GM19035 (cell line): ENCODE results near the gene ARHGEF4.
"Not testable (repeated sequence)": the region's sequence is repeated elsewhere in the genome, so short reads cannot be mapped to it uniquely, and the experiment has no call there.

Source experiments
- ATAC-seq: cut with Tn5 transposase; IDR thresholded peaks from one replicate; pipeline ENCODE4 v1.9.1; 2021; ENCODE audit not compliant: unreplicated experiment

ARHGEF4 gene

DNA sequence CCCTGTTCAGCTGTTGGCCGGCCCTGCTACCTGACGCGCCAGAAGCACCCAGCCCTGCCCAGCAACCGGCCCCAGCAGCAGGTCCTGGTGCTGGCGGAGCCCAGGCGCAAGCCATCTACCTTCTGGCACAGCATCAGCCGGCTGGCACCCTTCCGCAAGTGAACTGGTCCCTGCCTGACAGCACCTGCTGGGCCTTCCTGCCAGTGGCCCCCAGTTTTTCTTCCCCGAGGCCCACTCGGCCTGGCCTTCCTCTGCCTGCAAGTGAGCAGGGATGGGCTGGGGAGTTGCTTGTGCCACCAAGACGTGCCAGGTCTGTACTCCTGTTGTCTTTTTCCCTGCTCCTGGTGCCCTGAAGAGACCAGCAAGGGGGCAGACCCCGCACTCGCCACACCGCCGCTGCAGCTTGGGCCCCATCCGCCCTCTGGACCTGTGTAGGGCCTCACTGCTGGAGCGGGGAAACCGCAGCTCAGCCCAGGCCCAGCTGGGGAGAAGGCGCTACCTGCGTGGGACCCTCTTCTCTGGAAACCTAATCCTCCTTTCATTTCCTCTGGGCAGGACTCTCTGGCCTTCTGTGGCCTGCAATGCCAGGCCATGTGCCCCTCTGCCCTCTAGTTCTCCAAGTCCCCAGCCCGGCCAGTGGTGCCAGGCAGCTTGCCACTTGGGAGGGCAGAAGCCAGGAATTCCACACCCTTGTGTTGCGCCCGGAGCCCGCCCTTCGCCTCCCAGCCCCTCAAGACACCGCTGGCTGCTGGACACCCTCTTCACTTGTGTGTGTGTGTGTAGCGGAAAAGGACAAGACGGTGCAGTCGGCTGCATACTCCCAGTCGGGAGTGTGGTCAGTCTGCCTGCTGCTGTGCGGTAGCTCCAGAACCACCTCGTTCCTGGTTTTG is 209.6 kb downstream of the ARHGEF4 start:
- no peak for ATAC-seq

GRCh38 chr2:131046918-131047652 is 210.4 kb downstream of the ARHGEF4 start:
- ATAC-seq, result no peak

GRCh38 chr2:131047920-131048560 is 211.3 kb downstream of the ARHGEF4 start:
- no peak for ATAC-seq

DNA sequence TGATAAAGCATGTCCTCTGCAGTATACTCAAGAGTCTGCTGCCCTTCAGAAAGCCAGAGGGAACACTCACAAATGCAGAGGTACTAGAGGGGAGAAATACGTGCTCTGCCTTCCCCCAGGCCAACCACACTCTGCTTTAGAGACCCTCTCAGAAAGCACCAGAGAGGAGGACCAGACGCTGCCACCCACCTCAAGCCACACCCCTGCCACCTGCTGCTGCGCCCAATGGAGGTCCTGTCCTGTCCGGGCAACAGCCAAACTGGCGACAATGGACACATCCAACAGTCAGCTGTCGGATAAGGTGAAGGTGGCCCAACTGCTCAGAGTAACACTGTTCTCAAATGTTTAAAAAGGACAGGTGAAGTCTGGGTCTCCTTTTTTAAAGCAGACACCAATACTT is 211.9 kb downstream of the ARHGEF4 start:
- ATAC-seq, result no peak

GRCh38 chr2:131049150-131049718 is 212.5 kb downstream of the ARHGEF4 start:
- no peak for ATAC-seq

DNA sequence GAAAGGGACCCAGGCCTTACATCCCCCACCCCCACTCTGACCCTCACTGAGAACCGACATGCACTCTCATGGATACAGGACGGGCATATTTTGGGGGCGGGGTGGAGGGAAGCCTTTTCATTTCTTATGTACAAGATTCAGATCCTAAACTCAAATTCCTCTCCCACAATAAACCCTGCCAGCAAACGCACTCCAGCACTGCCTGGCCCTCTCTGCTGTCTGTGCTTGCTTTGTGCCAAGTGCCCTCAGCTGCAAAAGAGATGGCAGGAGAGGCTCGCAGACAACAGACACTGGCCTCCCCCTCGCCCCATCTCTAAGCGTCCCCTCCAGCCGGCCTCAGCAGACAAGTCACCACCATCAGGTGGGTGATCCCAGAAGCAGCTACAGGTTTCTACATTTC is 214.2 kb downstream of the ARHGEF4 start:
- ATAC-seq, result no peak

DNA sequence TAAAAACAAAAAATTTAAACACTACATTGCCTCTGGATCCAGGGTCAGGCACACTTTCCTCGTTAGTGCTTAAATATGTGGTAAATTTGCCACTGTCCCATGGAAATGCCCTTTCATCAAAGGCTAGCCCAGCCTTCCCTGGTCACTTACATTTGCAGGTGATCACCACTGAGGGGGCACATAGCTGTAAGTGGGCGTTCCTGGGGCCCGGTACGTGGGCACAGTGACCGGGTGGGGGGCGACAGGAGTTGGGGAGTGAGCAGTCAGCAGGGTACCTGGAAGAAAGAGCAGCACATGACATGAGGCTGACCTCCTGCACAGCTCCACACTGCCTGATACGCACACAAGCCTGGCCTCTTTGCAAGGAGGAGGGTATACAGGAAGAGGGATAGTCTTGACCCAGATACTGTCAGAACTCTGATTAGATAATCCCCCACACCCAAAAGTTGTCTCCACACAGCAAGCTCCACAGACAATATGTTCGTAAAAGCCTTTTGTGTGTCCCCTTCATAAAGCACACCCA is 216.1 kb downstream of the ARHGEF4 start:
- no peak for ATAC-seq

GRCh38 chr2:131054488-131054887 is 217.8 kb downstream of the ARHGEF4 start:
- no peak for ATAC-seq

- ATAC-seq, result no peak
Observed at GRCh38 chr2:131055169-131056065, 218.7 kb downstream of the ARHGEF4 start.

GRCh38 chr2:131056204-131056931 is 219.7 kb downstream of the ARHGEF4 start:
- ATAC-seq, result no peak

DNA sequence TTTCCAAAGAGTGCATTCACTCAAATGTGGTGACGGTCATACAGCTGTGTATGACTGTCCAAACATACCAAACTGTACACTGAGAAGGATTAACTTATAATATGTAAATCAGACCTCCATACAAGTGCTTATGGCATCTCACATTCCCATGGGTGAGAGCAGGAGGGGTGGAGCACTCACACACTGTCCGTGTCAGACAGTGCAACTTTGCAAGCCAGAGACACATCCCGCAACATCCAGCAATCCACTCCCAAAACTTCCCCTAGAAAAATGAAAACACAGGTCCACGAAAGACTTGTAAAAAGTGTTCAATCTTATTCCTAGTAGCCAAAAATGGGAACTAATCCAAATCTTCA is 220.2 kb downstream of the ARHGEF4 start:
- no peak for ATAC-seq

GRCh38 chr2:131058214-131058843 is 221.6 kb downstream of the ARHGEF4 start:
- no peak for ATAC-seq

- ATAC-seq, result no peak
Observed at GRCh38 chr2:131058920-131059319, 222.2 kb downstream of the ARHGEF4 start.

GRCh38 chr2:131063501-131064283 is 227.0 kb downstream of the ARHGEF4 start:
- ATAC-seq, result no peak

DNA sequence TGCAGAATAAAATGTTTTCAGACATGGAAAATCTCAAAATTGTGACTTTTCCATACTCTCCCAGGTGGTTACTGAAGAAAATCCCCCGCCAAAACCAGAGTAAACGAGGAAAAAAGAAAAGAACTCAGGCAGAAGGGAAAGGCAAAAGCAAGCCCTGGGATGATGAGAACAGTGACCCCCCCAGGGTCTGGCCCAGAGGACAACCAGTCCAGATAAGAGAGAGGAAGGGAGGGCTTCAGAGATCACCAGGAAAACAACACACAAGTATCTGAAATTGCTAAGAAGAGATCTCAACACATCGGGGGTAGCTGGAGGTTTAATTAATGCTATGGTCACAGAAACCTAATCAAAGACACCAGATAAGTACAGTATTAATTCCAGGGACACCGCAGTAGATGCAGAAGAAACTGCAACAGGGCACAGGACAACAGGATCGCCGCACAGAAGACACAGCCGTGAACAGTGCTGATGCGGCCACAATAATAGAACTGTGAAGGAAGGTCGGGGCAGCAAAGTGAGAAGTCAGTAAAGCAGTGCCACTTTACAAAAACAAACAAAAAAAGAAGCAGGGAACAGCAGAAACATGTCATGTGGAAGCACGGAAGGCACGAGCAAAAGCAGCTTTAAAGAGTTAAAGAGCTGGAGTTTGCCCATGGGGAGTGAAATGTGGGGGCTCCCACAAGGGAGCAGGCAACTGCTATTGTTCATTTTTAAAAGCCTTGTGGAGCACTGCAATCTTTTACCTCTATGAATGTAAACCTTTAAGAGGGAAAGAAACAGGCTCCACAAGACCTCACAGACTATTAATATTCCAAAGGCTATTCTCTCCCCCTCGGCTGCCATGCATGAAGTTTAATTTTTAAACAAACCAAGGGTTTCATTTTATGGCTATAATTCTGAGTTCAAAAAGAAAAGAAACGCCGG is 228.1 kb downstream of the ARHGEF4 start:
- no peak for ATAC-seq

DNA sequence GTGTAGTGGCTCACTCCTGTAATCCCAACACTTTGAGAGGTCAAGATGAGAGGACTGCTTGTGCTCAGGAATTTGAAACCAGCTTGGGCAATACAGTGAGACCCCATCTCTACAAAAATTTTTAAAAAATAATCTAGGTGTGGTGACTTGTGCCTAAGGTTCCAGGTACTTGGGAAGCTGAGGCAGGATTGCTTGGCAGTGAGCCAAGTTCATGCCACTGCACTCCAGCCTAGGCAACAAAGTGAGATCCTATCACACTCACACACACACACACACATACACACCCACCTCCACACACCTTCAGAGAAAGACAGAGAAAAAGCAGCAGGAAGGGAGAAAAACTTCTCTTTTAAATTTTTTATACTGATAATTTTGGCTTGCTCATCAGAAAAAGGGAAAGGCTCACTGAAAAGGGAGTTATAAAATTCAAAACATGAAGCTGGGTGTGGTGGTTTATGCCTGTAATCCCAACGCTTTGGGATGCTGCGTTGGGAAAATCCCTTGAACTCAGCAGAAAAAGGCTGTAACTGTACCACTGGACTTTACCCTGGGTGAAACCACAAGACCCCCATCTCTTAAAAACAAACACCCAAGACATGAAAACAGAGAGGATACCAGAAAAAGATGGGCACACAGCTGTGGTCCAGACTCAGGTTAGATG is 230.9 kb downstream of the ARHGEF4 start:
- ATAC-seq, result no peak

- not testable (repeated sequence) for ATAC-seq
Observed at GRCh38 chr2:131068172-131068571, 231.5 kb downstream of the ARHGEF4 start.
